Choroid plexus epithelial cell (primary cell): ENCODE data around the gene FANCI.
A peak's percentile ranks its signal among the peaks of the same experiment; 100 is the strongest.

Experiments used
- DNase-seq: peaks from one replicate; pipeline ENCODE4 v3.0.0-alpha.2; 2010; ENCODE audit warnings: low read depth
- H3K4me3 ChIP-seq: 2 replicates; pipeline ENCODE4 v1.5.1; 2011; ENCODE audit warnings: low read depth, mild to moderate bottlenecking, control low read depth, low read length, moderate library complexity
- CTCF ChIP-seq: conservative IDR thresholded peaks from 2 replicates; pipeline ENCODE4 v1.5.1; 2011; ENCODE audit warnings: low read depth, mild to moderate bottlenecking, control low read depth, inconsistent platforms, low read length, moderate library complexity

Gene FANCI

GRCh38 chr15:89332446-89332845 lies 88.7 kb downstream of the FANCI start:
- peak overlapping the region; percentile 25 for H3K4me3 ChIP-seq
- DNase-seq = peak; percentile 33
- TF ChIP-seq CTCF = peak; percentile 50

GRCh38 chr15:89333011-89333860 lies 89.5 kb downstream of the FANCI start:
- no peak for TF ChIP-seq CTCF
- peak overlapping the region; percentile 95 for H3K4me3 ChIP-seq
- DNase-seq = no peak

GRCh38 chr15:89333959-89334509 lies 90.3 kb downstream of the FANCI start:
- TF ChIP-seq CTCF = no peak
- H3K4me3 ChIP-seq = peak overlapping the region; percentile 95
- DNase-seq = no peak

- TF ChIP-seq CTCF = no peak
- H3K4me3 ChIP-seq = peak within 1 kb of the TSS; percentile 95
- DNase-seq = peak; percentile 100
Measured at GRCh38 chr15:89334510-89335297, 90.9 kb downstream of the FANCI start, which contains the start of gene POLG. TSS of gene POLG (minus strand) at chr15:89334824. CDS start at chr15:89333754, 1,070 bp downstream.

GRCh38 chr15:89335298-89336041 lies 91.7 kb downstream of the FANCI start:
- DNase-seq = peak; percentile 32
- peak overlapping the region; percentile 54 for H3K4me3 ChIP-seq
- TF ChIP-seq CTCF = no peak

GRCh38 chr15:89338036-89338435 lies 94.3 kb downstream of the FANCI start:
- DNase-seq = no peak
- TF ChIP-seq CTCF = no peak
- H3K4me3 ChIP-seq = no peak overlapping the region
